ENCODE results near the gene KCNQ1.

Gene KCNQ1

GRCh38 chr11:2730272-2731129, 285.7 kb downstream of the KCNQ1 start:
- H3K79me2 ChIP-seq (ENCODE audit: insufficient read depth, low read length) = no peaks in the 10 kb centered on the region
- ATAC-seq (ENCODE audit: insufficient read depth, low read depth) = no peak
- no peak for TF ChIP-seq CTCF (IDR thresholded peaks at IDR 0.05; ENCODE audit: borderline replicate concordance, extremely low read depth, low read length, poor library complexity, severe bottlenecking)
- TF ChIP-seq EZH2 (IDR thresholded peaks at IDR 0.05; ENCODE audit: borderline replicate concordance, low read depth, low read length, severe bottlenecking) = no peak
- no peaks in the 10 kb centered on the region for H3K9me3 ChIP-seq (ENCODE audit: insufficient read depth, low read length, severe bottlenecking)
- H3K9ac ChIP-seq (ENCODE audit: low read depth, low read length) = no peak overlapping the region
- no peaks in the 10 kb centered on the region for H3K4me1 ChIP-seq (ENCODE audit: insufficient read depth, low read length)
- DNase-seq = no peak
- H2AFZ ChIP-seq (ENCODE audit: low read depth, low read length) = no peak overlapping the region
- H3K27ac ChIP-seq (ENCODE audit: low read length) = no peak overlapping the region
- H3K27me3 ChIP-seq (ENCODE audit: insufficient read depth, low read length, poor library complexity) = peaks cover 7% of the 10 kb centered on the region
- H3K4me3 ChIP-seq (ENCODE audit: low read depth in 1 of 2, low read length in 2 of 2) = no peak overlapping the region
- no peaks in the 10 kb centered on the region; the same call in none of the 2 replicates for H4K20me1 ChIP-seq (ENCODE audit: insufficient read depth, low read length)
- H3K4me2 ChIP-seq (ENCODE audit: insufficient read depth, low read length) = no peak overlapping the region
- no peaks in the 10 kb centered on the region for H3K36me3 ChIP-seq (ENCODE audit: insufficient read depth, low read length)

- Histone ChIP-seq H3K4me3 (ENCODE audit: low read depth in 1 of 2, low read length in 2 of 2) (no peak overlapping the region), H3K79me2 (ENCODE audit: insufficient read depth, low read length) (no peaks in the 10 kb centered on the region), H3K27ac (ENCODE audit: low read length) (no peak overlapping the region), H2AFZ (ENCODE audit: low read depth, low read length) (no peak overlapping the region), H3K9me3 (ENCODE audit: insufficient read depth, low read length, severe bottlenecking) (no peaks in the 10 kb centered on the region), H3K36me3 (ENCODE audit: insufficient read depth, low read length) (no peaks in the 10 kb centered on the region), H4K20me1 (ENCODE audit: insufficient read depth, low read length) (no peaks in the 10 kb centered on the region; the same call in none of the 2 replicates), H3K27me3 (ENCODE audit: insufficient read depth, low read length, poor library complexity) (peaks cover 7% of the 10 kb centered on the region), H3K4me2 (ENCODE audit: insufficient read depth, low read length) (no peak overlapping the region), H3K4me1 (ENCODE audit: insufficient read depth, low read length) (no peaks in the 10 kb centered on the region), H3K9ac (ENCODE audit: low read depth, low read length) (no peak overlapping the region)
- DNase-seq (no peak), ATAC-seq (ENCODE audit: insufficient read depth, low read depth) (no peak)
- no peak for TF ChIP-seq CTCF (IDR thresholded peaks at IDR 0.05; ENCODE audit: borderline replicate concordance, extremely low read depth, low read length, poor library complexity, severe bottlenecking)
- TF ChIP-seq EZH2 (IDR thresholded peaks at IDR 0.05; ENCODE audit: borderline replicate concordance, low read depth, low read length, severe bottlenecking) = no peak
These were observed 286.6 kb downstream of the KCNQ1 start for GRCh38 chr11:2731130-2732125.

GRCh38 chr11:2732261-2732939, 287.6 kb downstream of the KCNQ1 start:
- no peak overlapping the region for H2AFZ ChIP-seq (ENCODE audit: low read depth, low read length)
- H3K9me3 ChIP-seq (ENCODE audit: insufficient read depth, low read length, severe bottlenecking) = no peaks in the 10 kb centered on the region
- H3K4me2 ChIP-seq (ENCODE audit: insufficient read depth, low read length) = no peak overlapping the region
- no peak overlapping the region for H3K4me3 ChIP-seq (ENCODE audit: low read depth in 1 of 2, low read length in 2 of 2)
- peaks cover 7% of the 10 kb centered on the region for H3K27me3 ChIP-seq (ENCODE audit: insufficient read depth, low read length, poor library complexity)
- DNase-seq (no peak), ATAC-seq (ENCODE audit: insufficient read depth, low read depth) (no peak)
- TF ChIP-seq EZH2 (IDR thresholded peaks at IDR 0.05; ENCODE audit: borderline replicate concordance, low read depth, low read length, severe bottlenecking) = no peak
- no peak for TF ChIP-seq CTCF (IDR thresholded peaks at IDR 0.05; ENCODE audit: borderline replicate concordance, extremely low read depth, low read length, poor library complexity, severe bottlenecking)
- no peaks in the 10 kb centered on the region; the same call in none of the 2 replicates for H4K20me1 ChIP-seq (ENCODE audit: insufficient read depth, low read length)
- no peaks in the 10 kb centered on the region for H3K4me1 ChIP-seq (ENCODE audit: insufficient read depth, low read length)
- H3K27ac ChIP-seq (ENCODE audit: low read length) = no peak overlapping the region
- H3K36me3 ChIP-seq (ENCODE audit: insufficient read depth, low read length) = no peaks in the 10 kb centered on the region
- no peaks in the 10 kb centered on the region for H3K79me2 ChIP-seq (ENCODE audit: insufficient read depth, low read length)
- no peak overlapping the region for H3K9ac ChIP-seq (ENCODE audit: low read depth, low read length)
